ENCODE results near the gene GUCY1A1.

DNA sequence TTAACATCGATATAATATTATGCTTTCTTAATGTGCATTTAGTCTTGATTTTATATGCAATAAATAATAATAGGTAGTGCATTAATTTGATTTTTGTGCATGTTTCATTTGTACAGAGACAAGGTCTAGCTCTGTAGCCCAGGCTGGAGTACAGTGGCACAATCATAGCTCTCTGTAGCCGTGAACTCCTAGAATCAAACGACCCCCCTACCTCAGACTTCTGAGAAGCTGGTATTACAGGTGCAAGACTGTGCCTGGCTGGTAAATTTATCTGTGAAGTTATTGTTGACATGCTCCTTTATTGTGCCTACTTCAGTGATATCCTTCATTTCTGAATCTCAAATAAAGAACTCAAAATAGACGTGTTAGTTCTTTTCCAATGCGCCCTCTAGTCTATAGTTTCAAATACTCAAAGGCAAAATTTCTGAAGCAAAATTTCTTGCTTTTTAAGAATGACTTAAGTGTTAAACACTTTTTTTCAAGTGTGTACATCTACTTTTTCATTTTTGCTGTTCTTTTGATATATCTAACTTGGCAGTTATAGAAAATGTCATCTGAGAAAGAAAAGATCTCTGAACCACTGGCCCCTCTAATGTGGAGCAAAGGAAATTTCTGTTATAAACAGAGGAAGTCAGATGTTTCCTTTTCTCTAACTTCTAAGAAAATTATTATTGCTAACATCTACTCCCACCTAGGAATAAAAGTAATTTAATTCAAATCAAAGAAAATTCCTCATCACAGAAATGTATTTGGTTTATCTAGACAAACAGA is 28.3 kb upstream of the GUCY1A1 start:
- TF ChIP-seq, protein P1, sequence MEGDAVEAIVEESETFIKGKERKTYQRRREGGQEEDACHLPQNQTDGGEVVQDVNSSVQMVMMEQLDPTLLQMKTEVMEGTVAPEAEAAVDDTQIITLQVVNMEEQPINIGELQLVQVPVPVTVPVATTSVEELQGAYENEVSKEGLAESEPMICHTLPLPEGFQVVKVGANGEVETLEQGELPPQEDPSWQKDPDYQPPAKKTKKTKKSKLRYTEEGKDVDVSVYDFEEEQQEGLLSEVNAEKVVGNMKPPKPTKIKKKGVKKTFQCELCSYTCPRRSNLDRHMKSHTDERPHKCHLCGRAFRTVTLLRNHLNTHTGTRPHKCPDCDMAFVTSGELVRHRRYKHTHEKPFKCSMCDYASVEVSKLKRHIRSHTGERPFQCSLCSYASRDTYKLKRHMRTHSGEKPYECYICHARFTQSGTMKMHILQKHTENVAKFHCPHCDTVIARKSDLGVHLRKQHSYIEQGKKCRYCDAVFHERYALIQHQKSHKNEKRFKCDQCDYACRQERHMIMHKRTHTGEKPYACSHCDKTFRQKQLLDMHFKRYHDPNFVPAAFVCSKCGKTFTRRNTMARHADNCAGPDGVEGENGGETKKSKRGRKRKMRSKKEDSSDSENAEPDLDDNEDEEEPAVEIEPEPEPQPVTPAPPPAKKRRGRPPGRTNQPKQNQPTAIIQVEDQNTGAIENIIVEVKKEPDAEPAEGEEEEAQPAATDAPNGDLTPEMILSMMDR (conservative IDR thresholded peaks at IDR 0.05; ENCODE audit: low read length), result no peak
- no peak for TF ChIP-seq EZH2phosphoT487 (IDR thresholded peaks at IDR 0.05; ENCODE audit: borderline replicate concordance, low read depth, low read length)
